B cell (primary cell): Measurements from ENCODE around the gene CDYL. TPM values are rescaled to one million over a fixed set of nuclear protein-coding genes. Genes with fewer than 3 reads are reported as not detected.
A peak's percentile ranks its signal among the peaks of the same experiment; 100 is the strongest.

Source experiments
- ATAC-seq: fragments of 200-7000 bp; cut with Tn5 transposase; one replicate; pipeline ENCODE4 v1.10.0; 2021; ENCODE audit warnings: low read depth, mild to moderate bottlenecking, moderate number of reproducible peaks, moderate library complexity
- CTCF ChIA-PET: fragments of 350-600 bp; sonication (Branson Sonifier 250); formaldehyde crosslinking; loops from one replicate; lab custom pipeline; 2021; ENCODE audit warnings: antibody characterized with exemption, inconsistent platforms; lab: Charles Lee
- POLR2A ChIA-PET: fragments of 350-600 bp; sonication (Branson Sonifier 250); formaldehyde crosslinking; loops from one replicate; lab custom pipeline; 2021; ENCODE audit warnings: antibody characterized with exemption; lab: Charles Lee
- DNase-seq: peaks from one replicate; pipeline ENCODE4 v3.0.0; 2013
- H2AFZ ChIP-seq: 2 replicates; pipeline ENCODE4 v1.6.1; 2012; ENCODE audit warnings: mild to moderate bottlenecking, low read depth, low read length; ENCODE audit not compliant: insufficient read depth, poor library complexity, severe bottlenecking
- H3K27ac ChIP-seq, 2 donors: 1 replicate in 1 of 2; 2 replicates in 1 of 2; pipeline ENCODE4 v1.5.1; 2012 to 2013; ENCODE audit warnings: low read length in 2 of 2, mild to moderate bottlenecking in 2 of 2, moderate library complexity in 1 of 2
- H3K27me3 ChIP-seq, 4 experiments: fragments of 200-600 bp in 1 of 4; sonication (generic) in 1 of 4; replicated peaks in 1 of 4; 1 replicate in 2 of 4; 2 replicates in 2 of 4; pipeline versions ENCODE4 v1.6.1 to v1.7.0; 2013 to 2016; ENCODE audit warnings: low read length in 3 of 4, mild to moderate bottlenecking in 2 of 4, mixed read lengths in 1 of 4, moderate library complexity in 1 of 4; ENCODE audit not compliant: insufficient read depth in 4 of 4, control insufficient read depth in 3 of 4; ENCODE audit errors: control extremely low read depth in 1 of 4
- H3K36me3 ChIP-seq, 2 experiments: replicated peaks in 1 of 2; 1 replicate in 1 of 2; 2 replicates in 1 of 2; pipeline versions ENCODE4 v1.6.1 to v1.7.1; 2013; ENCODE audit warnings: low read length in 1 of 2; ENCODE audit not compliant: insufficient read depth in 2 of 2, control insufficient read depth in 1 of 2; ENCODE audit errors: control extremely low read depth in 1 of 2, extremely low read depth in 1 of 2
- H3K4me1 ChIP-seq, 2 donors: fragments of 200-600 bp in 1 of 2; sonication (generic) in 1 of 2; 1 replicate in 1 of 2; 2 replicates in 1 of 2; pipeline versions ENCODE4 v1.5.1 to v1.6.1; 2013 to 2017; ENCODE audit warnings: low read length in 2 of 2; ENCODE audit not compliant: control insufficient read depth in 2 of 2, insufficient read depth in 2 of 2
- H3K4me2 ChIP-seq: replicated peaks from 2 replicates; pipeline ENCODE3; 2012; ENCODE audit warnings: mild to moderate bottlenecking, low read depth, low read length; ENCODE audit not compliant: poor library complexity, severe bottlenecking
- H3K4me3 ChIP-seq, 5 experiments: fragments of 200-600 bp in 1 of 5; sonication (generic) in 1 of 5; 1 replicate in 3 of 5; 2 replicates in 2 of 5; pipeline versions ENCODE4 v1.5.1 to v1.7.0; 2011 to 2016; ENCODE audit warnings: low read length in 4 of 5, mild to moderate bottlenecking in 4 of 5, low read depth in 2 of 5, control low read depth in 1 of 5, moderate library complexity in 1 of 5; ENCODE audit not compliant: insufficient read depth in 1 of 5; ENCODE audit errors: control extremely low read depth in 1 of 5, extremely low read depth in 1 of 5
- H3K79me2 ChIP-seq: fragments of 200-600 bp; sonication (generic); one replicate; pipeline ENCODE4 v1.6.0; 2016; ENCODE audit warnings: low read length; ENCODE audit not compliant: control insufficient read depth, insufficient read depth
- H3K9ac ChIP-seq: fragments of 200-600 bp; sonication (generic); 2 replicates; pipeline ENCODE4 v1.6.1; 2017; ENCODE audit warnings: mild to moderate bottlenecking, low read length, moderate library complexity
- H3K9me3 ChIP-seq, 3 donors: one replicate each; pipeline versions ENCODE4 v1.6.1 to v1.7.1; 2013; ENCODE audit warnings: low read length in 2 of 3; ENCODE audit not compliant: control insufficient read depth in 2 of 3, insufficient read depth in 1 of 3; ENCODE audit errors: control extremely low read depth in 1 of 3
- H4K20me1 ChIP-seq: 2 replicates; pipeline ENCODE4 v1.6.0; 2012; ENCODE audit warnings: mild to moderate bottlenecking, low read length; ENCODE audit not compliant: insufficient read depth, control insufficient read depth, poor library complexity, severe bottlenecking
- H3K27ac Mint-ChIP-seq: one replicate; pipeline ENCODE4 v1.8.0; 2021; ENCODE audit warnings: mixed read lengths
- H3K27me3 Mint-ChIP-seq: one replicate; pipeline ENCODE4 v1.8.0; 2021; ENCODE audit warnings: mixed read lengths
- H3K4me1 Mint-ChIP-seq: one replicate; pipeline ENCODE4 v1.8.0; 2021; ENCODE audit warnings: mixed read lengths
- H3K4me3 Mint-ChIP-seq: one replicate; pipeline ENCODE4 v1.8.0; 2021; ENCODE audit warnings: mixed read lengths
- H3K9me3 Mint-ChIP-seq: one replicate; pipeline ENCODE4 v1.8.0; 2022; ENCODE audit warnings: mixed read lengths; ENCODE audit not compliant: insufficient read depth
- CTCF ChIP-seq: fragments of 200-600 bp; IDR thresholded peaks from one replicate; pipeline ENCODE4 v1.8.0; 2022; ENCODE audit warnings: antibody characterized with exemption, mild to moderate bottlenecking
- EZH2 ChIP-seq: IDR thresholded peaks from 2 replicates; pipeline ENCODE4 v1.6.1; 2012; ENCODE audit warnings: borderline replicate concordance, low read depth, mild to moderate bottlenecking, moderate library complexity, low read length; ENCODE audit not compliant: insufficient read depth, poor library complexity, severe bottlenecking
- WGBS: methylation state at CpG from one replicate; pipeline ENCODE4 v1.1.5; 2013; ENCODE audit warnings: missing lambda C conversion rate; ENCODE audit not compliant: insufficient coverage; 5-methylcytosine and 5-hydroxymethylcytosine counted together
- intact Hi-C: fragments of 100-400 bp; cut with micrococcal nuclease; formaldehyde crosslinking; loops from one replicate; pipeline ENCODE4 v1.10.0; 2022
- polyA plus RNA-seq: library from polyadenylated mRNA; depleted of rRNA; stranded (reverse); fragments of >200 nt; gene quantifications from 2 replicates; pipeline ENCODE4 v1.2.3, GENCODE V29; 2012
- total RNA-seq, 2 donors: library from RNA; stranded (reverse); fragments of 120-200 nt in 1 of 2; gene quantifications; 1 replicate in 1 of 2; 2 replicates in 1 of 2; pipeline versions ENCODE4 v1.2.3 to v1.2.4, GENCODE V29; 2013 to 2022

Gene CDYL
- total and polyA plus RNA-seq, 2 donors (not counting 1 experiment from before 2014, with no cell fraction given) = 15.6 to 63.0 TPM

DNA sequence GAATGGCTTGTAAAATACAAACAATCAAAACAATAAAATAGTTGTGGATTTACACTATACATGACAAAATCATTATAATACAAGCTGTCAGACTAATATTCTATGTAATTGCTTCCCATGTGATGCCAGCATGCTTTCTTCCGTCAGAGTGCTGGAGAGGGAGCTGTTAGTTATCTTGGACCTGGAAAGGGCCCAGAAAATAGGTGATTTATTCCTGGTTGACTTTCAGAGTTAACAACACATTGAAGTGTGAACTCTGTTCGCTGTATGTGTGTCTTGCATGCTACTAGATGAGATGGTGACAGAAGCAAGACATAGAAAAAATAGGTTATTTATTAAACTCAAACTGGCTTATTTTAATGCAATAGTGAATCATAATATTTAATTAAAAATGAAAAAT, 70.2 kb downstream of the CDYL start:
- Histone ChIP-seq H3K27ac (no peak overlapping the region), H3K9ac (no peak overlapping the region), H2AFZ (no peak overlapping the region), H3K79me2 (peaks cover 93% of the 10 kb centered on the region), H3K4me3 (no peak overlapping the region), H3K36me3 (no peaks in the 10 kb centered on the region), H3K27me3 (no peaks in the 10 kb centered on the region), H3K4me1 (no peaks in the 10 kb centered on the region), H4K20me1 (peaks cover 57% of the 10 kb centered on the region), H3K9me3 (peaks cover 3 to 10% (median 7%) of the 10 kb centered on the region in 3 donors), H3K4me2 (no peak overlapping the region)
- POLR2A ChIA-PET = no interaction called here
- H3K4me3 Mint-ChIP-seq = no peak overlapping the region
- no peak for DNase-seq
- 100% methylated on average over 1 of the region's 2 CpGs for WGBS
- H3K4me1 Mint-ChIP-seq = peaks cover 41% of the 10 kb centered on the region
- intact Hi-C loops = no loop called here
- ATAC-seq = no peak
- CTCF ChIA-PET = no interaction called here
- H3K27me3 Mint-ChIP-seq = no peaks in the 10 kb centered on the region
- peaks cover 17% of the 10 kb centered on the region for H3K9me3 Mint-ChIP-seq
- TF ChIP-seq CTCF (no peak), EZH2 (no peak)
- H3K27ac Mint-ChIP-seq = no peak overlapping the region

DNA sequence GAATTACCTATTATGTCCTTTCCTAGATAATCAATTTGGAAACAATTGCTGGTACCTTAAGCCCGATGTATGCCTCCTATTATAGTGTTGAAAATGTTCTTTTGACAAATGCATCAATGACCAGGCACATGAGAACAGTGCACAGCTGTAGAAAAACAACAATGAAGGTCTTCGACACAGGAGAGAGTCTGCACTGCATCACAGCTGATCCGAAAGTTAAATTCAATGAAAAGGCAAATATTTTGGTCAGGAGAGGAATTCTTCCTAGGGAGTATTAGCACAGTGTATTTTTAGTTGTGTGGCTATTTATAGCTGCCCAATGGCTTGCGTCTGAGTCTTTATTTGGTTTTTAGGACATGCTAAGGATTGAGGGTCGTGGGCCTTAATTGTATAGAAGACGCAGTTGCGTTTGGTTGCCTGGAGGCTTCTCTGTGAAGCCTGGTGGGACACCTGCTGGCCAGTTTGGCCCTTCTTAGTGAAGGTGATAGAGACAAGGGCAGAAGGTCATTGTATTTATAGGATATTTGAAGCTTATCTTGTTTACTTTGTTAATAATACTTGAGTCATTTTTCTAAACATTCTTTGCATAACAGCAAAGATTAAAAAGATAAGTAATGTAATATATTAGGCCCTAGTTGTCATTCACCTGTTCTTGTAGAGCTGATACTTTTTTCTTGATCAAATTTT, 72.3 kb downstream of the CDYL start:
- ATAC-seq = no peak
- peaks cover 78% of the 10 kb centered on the region for H4K20me1 ChIP-seq
- H3K27ac Mint-ChIP-seq = no peak overlapping the region

More for the DNA sequence above, 72.3 kb downstream of the CDYL start:
- Histone ChIP-seq H3K27me3 (no peaks in the 10 kb centered on the region), H3K36me3 (no peaks in the 10 kb centered on the region), H2AFZ (no peak overlapping the region), H3K4me3 (no peak overlapping the region), H3K27ac (no peak overlapping the region), H3K4me2 (no peak overlapping the region), H3K4me1 (no peaks in the 10 kb centered on the region), H3K9me3 (peaks cover 0 to 7% (median 3%) of the 10 kb centered on the region in 3 donors), H3K9ac (no peak overlapping the region), H3K79me2 (peaks cover 97% of the 10 kb centered on the region)
- no peak overlapping the region for H3K4me3 Mint-ChIP-seq
- TF ChIP-seq EZH2 = no peak
- TF ChIP-seq CTCF = peak; percentile 32
- ChIA-PET CTCF (interaction anchor here (0.6 to 2.4 kb wide), 8 partner anchors 10 to 577 kb away, joined by 3 to 7 read pairs (median 4); no protein-coding TSS in a partner anchor), POLR2A (no interaction called here)
- peaks cover 51% of the 10 kb centered on the region for H3K4me1 Mint-ChIP-seq
- H3K27me3 Mint-ChIP-seq = no peaks in the 10 kb centered on the region
- WGBS = 87% methylated on average over 6 of the region's 7 CpGs
- intact Hi-C loops = no loop called here
- peaks cover 8% of the 10 kb centered on the region for H3K9me3 Mint-ChIP-seq
- DNase-seq = peak; percentile 26
